ENCODE measurements around the gene NEUROD4. TPM values are rescaled to one million over a fixed set of nuclear protein-coding genes. Genes with fewer than 3 reads are reported as not detected.

Gene NEUROD4
- total RNA-seq, 6 experiments from 2014 or later: not detected

- Histone ChIP-seq H3K27me3 (no peaks in the 10 kb centered on the region), H3K4me1 (no peaks in the 10 kb centered on the region), H3K9me3 (no peaks in the 10 kb centered on the region), H3K27ac (no peak overlapping the region), H3K4me3 (no peak overlapping the region), H3K36me3 (no peaks in the 10 kb centered on the region)
- WGBS (ENCODE audit: insufficient coverage, low coverage, low lambda C conversion rate, missing lambda C conversion rate): 55% methylated on average over 4 of the region's 4 CpGs
- no peak for DNase-seq
- intact Hi-C loops (cut with DNase I): loop anchor here in 1 of 2 donors (5.0 kb wide), 1 partner anchor 68 kb away; no protein-coding TSS in a partner anchor
- ATAC-seq: no peak
- TF ChIP-seq CTCF (IDR thresholded peaks at IDR 0.05): no peak
- no peak for TF ChIP-seq POLR2A (IDR thresholded peaks at IDR 0.05)
Measured at GRCh38 chr12:55065535-55065934, 45.8 kb downstream of the NEUROD4 start.

- Histone ChIP-seq H3K4me3 (no peak overlapping the region), H3K36me3 (no peaks in the 10 kb centered on the region), H3K27me3 (no peaks in the 10 kb centered on the region), H3K27ac (no peak overlapping the region), H3K9me3 (no peaks in the 10 kb centered on the region), H3K4me1 (no peaks in the 10 kb centered on the region)
- no peak for ATAC-seq
- DNase-seq: no peak
- 70% methylated on average over 8 of the region's 8 CpGs for WGBS (ENCODE audit: insufficient coverage, low coverage, low lambda C conversion rate, missing lambda C conversion rate)
- intact Hi-C loops (cut with DNase I): loop anchor here in 1 of 2 donors (5.0 kb wide), 1 partner anchor 70 kb away; no protein-coding TSS in a partner anchor
- TF ChIP-seq CTCF (IDR thresholded peaks at IDR 0.05) (no peak), POLR2A (IDR thresholded peaks at IDR 0.05) (no peak)
Measured at GRCh38 chr12:55067701-55068100, 47.9 kb downstream of the NEUROD4 start.

GRCh38 chr12:55068416-55069010 is 48.7 kb downstream of the NEUROD4 start:
- 51% methylated on average over 8 of the region's 8 CpGs for WGBS (ENCODE audit: insufficient coverage, low coverage, low lambda C conversion rate, missing lambda C conversion rate)
- Histone ChIP-seq H3K4me3 (no peak overlapping the region), H3K27me3 (no peaks in the 10 kb centered on the region), H3K27ac (no peak overlapping the region), H3K36me3 (no peaks in the 10 kb centered on the region), H3K4me1 (no peaks in the 10 kb centered on the region), H3K9me3 (no peaks in the 10 kb centered on the region)
- ATAC-seq: peak; percentile 85 to 92 (median 90)
- TF ChIP-seq POLR2A (IDR thresholded peaks at IDR 0.05) (no peak), CTCF (IDR thresholded peaks at IDR 0.05) (peak; percentile 63 to 69 (median 64))
- intact Hi-C loops (cut with DNase I): loop anchor here in 1 of 2 donors (5.0 kb wide), 1 partner anchor 71 kb away; no protein-coding TSS in a partner anchor
- no peak for DNase-seq

- Histone ChIP-seq H3K9me3 (no peaks in the 10 kb centered on the region), H3K4me3 (no peak overlapping the region), H3K27me3 (peaks cover 0 to 5% of the 10 kb centered on the region in 2 donors), H3K4me1 (no peaks in the 10 kb centered on the region), H3K36me3 (no peaks in the 10 kb centered on the region), H3K27ac (no peak overlapping the region)
- DNase-seq (peak; percentile 72 to 77 (median 75)), ATAC-seq (peak; percentile 81 to 87 (median 84))
- WGBS (ENCODE audit: insufficient coverage, low coverage, low lambda C conversion rate, missing lambda C conversion rate): 83% methylated on average over 1 of the region's 3 CpGs
- TF ChIP-seq POLR2A (IDR thresholded peaks at IDR 0.05) (no peak), CTCF (IDR thresholded peaks at IDR 0.05) (peak; percentile 29 to 68 (median 54))
- intact Hi-C loops (cut with DNase I): loop anchor here in 1 of 2 donors (5.0 kb wide), 1 partner anchor 80 kb away; no protein-coding TSS in a partner anchor
Measured at GRCh38 chr12:55072083-55072482, 52.3 kb downstream of the NEUROD4 start.
